HCT116 (cell line): ENCODE data around the gene ERGIC1. TPM values are rescaled to one million over a fixed set of nuclear protein-coding genes. Genes with fewer than 3 reads are reported as not detected.

ENCODE experiments used
- ATAC-seq: fragments of 200-7000 bp; cut with Tn5 transposase; 2 replicates; pipeline ENCODE4 v1.9.1; 2020; ENCODE audit warnings: mild to moderate bottlenecking, moderate library complexity
- BruUV-seq: library from RNA; stranded (reverse); fragments of 400-500 nt; replicated peaks from 2 replicates; lab custom pipeline; 2021; lab: Mats Ljungman, UMichigan
- CTCF ChIA-PET: fragments of 300-600 bp; sonication (Branson Sonifier 250); formaldehyde crosslinking; loops from one replicate; lab custom pipeline; 2021; ENCODE audit warnings: antibody characterized with exemption; lab: Charles Lee
- POLR2A ChIA-PET: fragments of 300-600, 350-600 bp; sonication (Branson Sonifier 250); formaldehyde crosslinking; loops from one replicate; lab custom pipeline; 2021; ENCODE audit warnings: antibody characterized with exemption; lab: Charles Lee
- RAD21 ChIA-PET, 2 experiments: fragments of 300-600 bp; sonication (Branson Sonifier 250); formaldehyde crosslinking; loops; one replicate each; lab custom pipeline; 2023; ENCODE audit warnings: low total read pairs in 2 of 2; ENCODE audit not compliant: uncharacterized antibody in 2 of 2, unreplicated experiment in 2 of 2, low non-redundant PET in 1 of 2; lab: Charles Lee
- DNase-seq: peaks from one replicate; pipeline ENCODE4 v3.0.0-alpha.2; 2010; ENCODE audit warnings: low read depth, low spot score
- H2AFZ ChIP-seq: fragments of 200-600 bp; shearing (Covaris generic), sonication (generic); 2 replicates; pipeline ENCODE4 v1.6.1; 2017; ENCODE audit warnings: low read depth, mixed run types, mixed read lengths, antibody characterized with exemption, low read length; ENCODE audit not compliant: poor library complexity, severe bottlenecking
- H3K27ac ChIP-seq: 2 replicates; pipeline ENCODE4 v1.5.1; 2012; ENCODE audit warnings: low read depth, low read length
- H3K27me3 ChIP-seq: fragments of 200-600 bp; sonication (generic); 2 replicates; pipeline ENCODE4 v1.6.1; 2016; ENCODE audit warnings: mixed run types, low read length, mixed read lengths; ENCODE audit not compliant: insufficient read depth
- H3K36me3 ChIP-seq, 2 experiments: fragments of 200-500 bp in 1 of 2; fragments of 200-600 bp in 1 of 2; sonication (Bioruptor generic) in 1 of 2; sonication (generic) in 1 of 2; 2 replicates each; pipeline versions ENCODE4 v1.5.1 to v1.6.1; 2014 to 2016; ENCODE audit warnings: low read length in 2 of 2, inconsistent platforms in 1 of 2, mixed read lengths in 1 of 2, mixed run types in 1 of 2; ENCODE audit not compliant: insufficient read depth in 2 of 2, control insufficient read depth in 1 of 2
- H3K4me1 ChIP-seq, 2 experiments: fragments of 200-600 bp in 1 of 2; sonication (generic) in 1 of 2; 2 replicates each; pipeline versions ENCODE4 v1.5.1 to v1.6.1; 2012 to 2017; ENCODE audit warnings: low read length in 2 of 2, inconsistent platforms in 1 of 2, mild to moderate bottlenecking in 1 of 2, mixed read lengths in 1 of 2, mixed run types in 1 of 2, moderate library complexity in 1 of 2; ENCODE audit not compliant: insufficient read depth in 2 of 2, control insufficient read depth in 1 of 2
- H3K4me2 ChIP-seq: fragments of 200-600 bp; sonication (generic); 2 replicates; pipeline ENCODE4 v1.6.1; 2017; ENCODE audit warnings: mixed run types, low read length, mixed read lengths
- H3K4me3 ChIP-seq, 2 experiments: fragments of 200-600 bp in 1 of 2; sonication (generic) in 1 of 2; replicated peaks in 1 of 2; 2 replicates each; pipeline ENCODE4 v1.5.1; 2011 to 2016; ENCODE audit warnings: low read length in 2 of 2, control low read depth in 1 of 2, low read depth in 1 of 2, mild to moderate bottlenecking in 1 of 2, mixed read lengths in 1 of 2, mixed run types in 1 of 2
- H3K79me2 ChIP-seq: fragments of 200-600 bp; sonication (generic); 2 replicates; pipeline ENCODE4 v1.6.1; 2017; ENCODE audit warnings: mild to moderate bottlenecking, mixed run types, low read length, moderate library complexity, mixed read lengths; ENCODE audit not compliant: insufficient read depth
- H3K9ac ChIP-seq: fragments of 200-600 bp; sonication (generic); 2 replicates; pipeline ENCODE4 v1.6.1; 2016; ENCODE audit warnings: low read length, mixed read lengths
- H3K9me2 ChIP-seq: fragments of 200-600 bp; sonication (generic), shearing (Covaris generic); 2 replicates; pipeline ENCODE4 v1.6.1; 2017; ENCODE audit warnings: mixed run types, mild to moderate bottlenecking, moderate library complexity; ENCODE audit not compliant: insufficient read depth
- H3K9me3 ChIP-seq, 2 experiments: fragments of 200-500 bp in 1 of 2; fragments of 200-600 bp in 1 of 2; sonication (Bioruptor generic) in 1 of 2; sonication (generic) in 1 of 2; 2 replicates each; pipeline ENCODE4 v1.6.1; 2014 to 2017; ENCODE audit warnings: low read length in 2 of 2, mixed read lengths in 2 of 2, inconsistent platforms in 1 of 2, low read depth in 1 of 2, mild to moderate bottlenecking in 1 of 2, mixed run types in 1 of 2, moderate library complexity in 1 of 2; ENCODE audit not compliant: control insufficient read depth in 1 of 2, insufficient read depth in 1 of 2
- H4K20me1 ChIP-seq: fragments of 200-600 bp; sonication (generic), shearing (Covaris generic); 2 replicates; pipeline ENCODE4 v1.6.1; 2017; ENCODE audit warnings: mixed run types, mild to moderate bottlenecking, moderate library complexity; ENCODE audit not compliant: insufficient read depth
- ATF3 ChIP-seq: IDR thresholded peaks from 2 replicates; pipeline ENCODE4 v1.6.1; 2012
- CBX3 ChIP-seq: IDR thresholded peaks from 2 replicates; pipeline ENCODE4 v1.6.1; 2012; ENCODE audit warnings: low read depth
- CEBPB ChIP-seq: IDR thresholded peaks from 2 replicates; pipeline ENCODE4 v1.6.1; 2012; ENCODE audit warnings: low read depth
- CTCF ChIP-seq, 3 experiments: fragments of 200-600 bp in 1 of 3; sonication (generic) in 1 of 3; IDR thresholded peaks in 2 of 3; conservative IDR thresholded peaks in 1 of 3; 2 replicates each; pipeline ENCODE4 v1.5.1; 2012 to 2017; ENCODE audit warnings: low read depth in 2 of 3, low read length in 2 of 3, antibody characterized with exemption in 1 of 3, borderline replicate concordance in 1 of 3, control low read depth in 1 of 3, mild to moderate bottlenecking in 1 of 3, mixed read lengths in 1 of 3, mixed run types in 1 of 3, moderate library complexity in 1 of 3; ENCODE audit not compliant: insufficient read depth in 1 of 3
- EGR1 ChIP-seq: IDR thresholded peaks from 2 replicates; pipeline ENCODE4 v1.6.1; 2012; ENCODE audit warnings: low read depth
- ELF1 ChIP-seq: IDR thresholded peaks from 2 replicates; pipeline ENCODE4 v1.6.1; 2012; ENCODE audit warnings: low read depth, borderline replicate concordance
- EZH2phosphoT487 ChIP-seq: fragments of 200-600 bp; IDR thresholded peaks from 2 replicates; pipeline ENCODE4 v1.6.1; 2018; ENCODE audit warnings: antibody characterized with exemption, borderline replicate concordance
- FOSL1 ChIP-seq: IDR thresholded peaks from 2 replicates; pipeline ENCODE4 v1.6.1; 2012; ENCODE audit warnings: low read depth
- JUND ChIP-seq: IDR thresholded peaks from 2 replicates; pipeline ENCODE4 v1.6.1; 2012
- POLR2AphosphoS5 ChIP-seq: IDR thresholded peaks from 2 replicates; pipeline ENCODE4 v1.6.1; 2011; ENCODE audit warnings: mild to moderate bottlenecking, low read depth, low read length, moderate library complexity
- RAD21 ChIP-seq: IDR thresholded peaks from 2 replicates; pipeline ENCODE4 v1.6.1; 2012; ENCODE audit warnings: low read depth, mild to moderate bottlenecking
- SIN3A ChIP-seq: IDR thresholded peaks from 2 replicates; pipeline ENCODE4 v1.6.1; 2012; ENCODE audit warnings: low read depth
- SP1 ChIP-seq: IDR thresholded peaks from 2 replicates; pipeline ENCODE4 v1.6.1; 2012; ENCODE audit warnings: low read depth
- SRF ChIP-seq: IDR thresholded peaks from 2 replicates; pipeline ENCODE4 v1.6.1; 2012; ENCODE audit warnings: low read depth
- YY1 ChIP-seq: IDR thresholded peaks from 2 replicates; pipeline ENCODE4 v1.6.1; 2011; ENCODE audit warnings: low read length, low read depth, moderate library complexity, mild to moderate bottlenecking; ENCODE audit not compliant: insufficient replicate concordance; ENCODE audit errors: extremely low read depth
- ZBTB33 ChIP-seq: IDR thresholded peaks from 2 replicates; pipeline ENCODE4 v1.6.1; 2011; ENCODE audit warnings: mild to moderate bottlenecking, low read length, moderate library complexity; ENCODE audit not compliant: insufficient replicate concordance; ENCODE audit errors: extremely low read depth
- ZFX ChIP-seq: fragments of 450-650 bp; IDR thresholded peaks from 2 replicates; pipeline ENCODE4 v1.6.1; 2017
- ZNF274 ChIP-seq: fragments of 200-500 bp; sonication (Bioruptor generic); IDR thresholded peaks from 2 replicates; pipeline ENCODE4 v1.6.1; 2014; ENCODE audit warnings: mild to moderate bottlenecking, low read depth, low read length, inconsistent platforms
- intact Hi-C: fragments of 100-400 bp; cut with micrococcal nuclease; formaldehyde crosslinking; loops from 2 replicates; pipeline ENCODE4 v1.10.0; 2022
- total RNA-seq: library from RNA; stranded (reverse); gene quantifications from one replicate; pipeline ENCODE4 v1.2.1, GENCODE V29; 2021; ENCODE audit not compliant: unreplicated experiment

Gene ERGIC1
- total RNA-seq, 1 experiment from 2014 or later = 73.3 TPM

- ATAC-seq (no peak), DNase-seq (no peak)
- Histone ChIP-seq H2AFZ (no peak overlapping the region), H3K4me2 (0 out of 2 replicates have a peak overlapping the region, but pooled peaks have one; percentile 1), H3K9me3 (no peaks in the 10 kb centered on the region), H3K79me2 (peaks cover 53% of the 10 kb centered on the region), H3K27ac (no peak overlapping the region), H3K27me3 (no peaks in the 10 kb centered on the region), H3K9ac (no peak overlapping the region), H3K4me3 (no peak overlapping the region), H3K9me2 (no peaks in the 10 kb centered on the region), H4K20me1 (no peaks in the 10 kb centered on the region), H3K4me1 (peaks cover 5 to 14% of the 10 kb centered on the region in 2 experiments; a peak in 2 of 4 replicates), H3K36me3 (peaks cover 0 to 12% of the 10 kb centered on the region in 2 experiments; a peak in 3 of 4 replicates)
- TF ChIP-seq CTCF (IDR thresholded peaks at IDR 0.05 in 2 of 3, conservative IDR thresholded peaks at IDR 0.05 in 1 of 3; ENCODE audit: borderline replicate concordance in 1 of 3, insufficient read depth in 1 of 3, low read depth in 2 of 3, low read length in 2 of 3) (no peak), FOSL1 (no peak), CEBPB (no peak), RAD21 (no peak), POLR2AphosphoS5 (no peak), SP1 (no peak), JUND (no peak), ZNF274 (no peak), EGR1 (no peak), SIN3A (no peak), EZH2phosphoT487 (no peak), ZBTB33 (no peak), ZFX (no peak), ATF3 (no peak), ELF1 (no peak), SRF (no peak), YY1 (no peak), CBX3 (no peak)
- POLR2A ChIA-PET = no interaction called here
- BruUV-seq = no TSS peak
- RAD21 ChIA-PET = no interaction called here
- intact Hi-C loops = loop anchor here (2.0 kb wide), 1 partner anchor 345 kb away; no protein-coding TSS in a partner anchor
- CTCF ChIA-PET = no interaction called here
Observed at GRCh38 chr5:172985596-172985995, 151.5 kb downstream of the ERGIC1 start.
